ENCODE data around the gene ZNF431. TPM values are rescaled to one million over a fixed set of nuclear protein-coding genes. Genes with fewer than 3 reads are reported as not detected.

The ZNF431 gene
- 1 to 10 TPM; 7.6 to 9.1 TPM for total RNA-seq
- long read RNA-seq, partial matches to known transcripts: 0 of 5 reads
- long read RNA-seq, other reads (novel, unspliced or antisense): 5 of 5 reads

- peak; percentile 92 to 94 for DNase-seq
- intact Hi-C loops (cut with DNase I, micrococcal nuclease): no loop called here
- ATAC-seq: peak; percentile 99
These were observed at the start of gene ZNF431 for GRCh38 chr19:21141787-21142464. TSS of gene ZNF431 (plus strand) at chr19:21142040. CDS start at chr19:21142184, 144 bp downstream.

GRCh38 chr19:21092109-21092508 lies 49.7 kb upstream of the ZNF431 start:
- DNase-seq: no peak
- intact Hi-C loops (cut with DNase I, micrococcal nuclease): no loop called here
- ATAC-seq: no peak

- intact Hi-C loops (cut with DNase I, micrococcal nuclease): no loop called here
- ATAC-seq (no peak), DNase-seq (no peak)
These were observed 47.4 kb upstream of the ZNF431 start for GRCh38 chr19:21094347-21095025.

GRCh38 chr19:21098291-21098690 lies 43.5 kb upstream of the ZNF431 start:
- intact Hi-C loops (cut with DNase I, micrococcal nuclease): no loop called here
- DNase-seq (no peak), ATAC-seq (no peak)

- no peak for DNase-seq
- intact Hi-C loops (cut with DNase I, micrococcal nuclease): no loop called here
These were observed 40.2 kb upstream of the ZNF431 start for GRCh38 chr19:21101521-21102242.

GRCh38 chr19:21109116-21109515 lies 32.7 kb upstream of the ZNF431 start:
- no peak for DNase-seq
- ATAC-seq: no peak
- intact Hi-C loops (cut with DNase I, micrococcal nuclease): no loop called here

More at GRCh38 chr19:21101521-21102242, 40.2 kb upstream of the ZNF431 start:
- ATAC-seq: no peak

GRCh38 chr19:21110183-21110582 lies 31.7 kb upstream of the ZNF431 start:
- no peak for ATAC-seq
- no peak for DNase-seq
- intact Hi-C loops (cut with DNase I, micrococcal nuclease): no loop called here

GRCh38 chr19:21115430-21115829 lies 26.4 kb upstream of the ZNF431 start:
- intact Hi-C loops (cut with DNase I, micrococcal nuclease): no loop called here
- no peak for DNase-seq
- ATAC-seq: no peak

- intact Hi-C loops (cut with DNase I, micrococcal nuclease): no loop called here
- ATAC-seq: no peak
- no peak for DNase-seq
These were observed 24.6 kb upstream of the ZNF431 start for GRCh38 chr19:21117041-21117907.

- intact Hi-C loops (cut with DNase I, micrococcal nuclease): no loop called here
- ATAC-seq (no peak), DNase-seq (no peak)
These were observed 15.8 kb upstream of the ZNF431 start for GRCh38 chr19:21126078-21126477.

GRCh38 chr19:21127001-21127400 lies 14.8 kb upstream of the ZNF431 start:
- DNase-seq (no peak), ATAC-seq (no peak)
- intact Hi-C loops (cut with DNase I, micrococcal nuclease): no loop called here

- intact Hi-C loops (cut with DNase I, micrococcal nuclease): no loop called here
- ATAC-seq: no peak
- no peak for DNase-seq
These were observed 13.9 kb upstream of the ZNF431 start for GRCh38 chr19:21127898-21128297.

- DNase-seq (no peak), ATAC-seq (no peak)
- intact Hi-C loops (cut with DNase I, micrococcal nuclease): no loop called here
These were observed 12.7 kb upstream of the ZNF431 start for GRCh38 chr19:21128901-21129698.

- ATAC-seq (no peak), DNase-seq (no peak)
- intact Hi-C loops (cut with DNase I, micrococcal nuclease): no loop called here
These were observed 11.6 kb upstream of the ZNF431 start for GRCh38 chr19:21130097-21130775.

- intact Hi-C loops (cut with DNase I, micrococcal nuclease): no loop called here
- ATAC-seq (no peak), DNase-seq (no peak)
These were observed 8.2 kb upstream of the ZNF431 start for GRCh38 chr19:21133633-21134032.

GRCh38 chr19:21134934-21135366 lies 6.9 kb upstream of the ZNF431 start:
- intact Hi-C loops (cut with DNase I, micrococcal nuclease): no loop called here
- DNase-seq: no peak
- no peak for ATAC-seq

GRCh38 chr19:21135433-21135832 lies 6.4 kb upstream of the ZNF431 start:
- DNase-seq (no peak), ATAC-seq (no peak)
- intact Hi-C loops (cut with DNase I, micrococcal nuclease): no loop called here

- no peak for DNase-seq
- ATAC-seq: no peak
- intact Hi-C loops (cut with DNase I, micrococcal nuclease): no loop called here
These were observed 3.7 kb upstream of the ZNF431 start for GRCh38 chr19:21138130-21138529.

Data from left colon (tissue), 2 donors.